ENCODE results near the gene NR2E1. TPM values are rescaled to one million over a fixed set of nuclear protein-coding genes. Genes with fewer than 3 reads are reported as not detected.
A peak's percentile ranks its signal among the peaks of the same experiment; 100 is the strongest.

The NR2E1 gene
- total and polyA plus RNA-seq, 11 donors: not detected

DNA sequence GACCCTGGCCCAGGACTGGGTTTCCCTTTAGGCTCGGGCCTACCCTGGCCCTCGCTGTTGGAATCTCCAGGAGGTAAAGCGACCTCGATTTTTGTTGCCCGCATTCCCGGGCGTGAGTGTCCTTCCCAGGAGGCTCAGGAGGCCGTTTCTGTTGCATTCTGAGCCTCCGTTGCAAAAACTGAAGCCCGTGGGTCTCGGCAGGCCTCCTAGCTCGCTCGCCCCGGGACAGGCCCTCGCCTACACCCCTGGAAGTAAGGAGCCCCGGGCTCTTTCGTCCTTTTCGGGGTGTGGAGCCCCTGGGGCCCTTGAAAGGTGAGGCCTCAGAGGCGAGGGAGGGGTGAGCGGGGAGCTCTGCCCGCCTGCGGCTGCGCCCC, 2.3 kb downstream of the NR2E1 start:
- Histone ChIP-seq H3K4me3 (peak overlapping the region; percentile 4 to 40 (median 27)), H3K27me3 (peaks cover 74 to 100% (median 100%) of the 10 kb centered on the region in 9 donors), H3K27ac (no peak overlapping the region), H3K36me3 (no peaks in the 10 kb centered on the region), H3K9me3 (no peaks in the 10 kb centered on the region), H3K4me1 (peaks cover 2 to 68% (median 47%) of the 10 kb centered on the region in 12 donors)
- DNase-seq (no peak), ATAC-seq (peak in 1 of 4 donors; percentile 23)
- 20 to 29% (median 23%) methylated on average over 11 to 23 of the region's 23 CpGs for WGBS, 4 donors
- intact Hi-C loops (cut with DNase I): no loop called here
- TF ChIP-seq, protein P1, sequence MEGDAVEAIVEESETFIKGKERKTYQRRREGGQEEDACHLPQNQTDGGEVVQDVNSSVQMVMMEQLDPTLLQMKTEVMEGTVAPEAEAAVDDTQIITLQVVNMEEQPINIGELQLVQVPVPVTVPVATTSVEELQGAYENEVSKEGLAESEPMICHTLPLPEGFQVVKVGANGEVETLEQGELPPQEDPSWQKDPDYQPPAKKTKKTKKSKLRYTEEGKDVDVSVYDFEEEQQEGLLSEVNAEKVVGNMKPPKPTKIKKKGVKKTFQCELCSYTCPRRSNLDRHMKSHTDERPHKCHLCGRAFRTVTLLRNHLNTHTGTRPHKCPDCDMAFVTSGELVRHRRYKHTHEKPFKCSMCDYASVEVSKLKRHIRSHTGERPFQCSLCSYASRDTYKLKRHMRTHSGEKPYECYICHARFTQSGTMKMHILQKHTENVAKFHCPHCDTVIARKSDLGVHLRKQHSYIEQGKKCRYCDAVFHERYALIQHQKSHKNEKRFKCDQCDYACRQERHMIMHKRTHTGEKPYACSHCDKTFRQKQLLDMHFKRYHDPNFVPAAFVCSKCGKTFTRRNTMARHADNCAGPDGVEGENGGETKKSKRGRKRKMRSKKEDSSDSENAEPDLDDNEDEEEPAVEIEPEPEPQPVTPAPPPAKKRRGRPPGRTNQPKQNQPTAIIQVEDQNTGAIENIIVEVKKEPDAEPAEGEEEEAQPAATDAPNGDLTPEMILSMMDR (IDR thresholded peaks at IDR 0.05): no peak
- TF ChIP-seq POLR2A (IDR thresholded peaks at IDR 0.05): no peak

DNA sequence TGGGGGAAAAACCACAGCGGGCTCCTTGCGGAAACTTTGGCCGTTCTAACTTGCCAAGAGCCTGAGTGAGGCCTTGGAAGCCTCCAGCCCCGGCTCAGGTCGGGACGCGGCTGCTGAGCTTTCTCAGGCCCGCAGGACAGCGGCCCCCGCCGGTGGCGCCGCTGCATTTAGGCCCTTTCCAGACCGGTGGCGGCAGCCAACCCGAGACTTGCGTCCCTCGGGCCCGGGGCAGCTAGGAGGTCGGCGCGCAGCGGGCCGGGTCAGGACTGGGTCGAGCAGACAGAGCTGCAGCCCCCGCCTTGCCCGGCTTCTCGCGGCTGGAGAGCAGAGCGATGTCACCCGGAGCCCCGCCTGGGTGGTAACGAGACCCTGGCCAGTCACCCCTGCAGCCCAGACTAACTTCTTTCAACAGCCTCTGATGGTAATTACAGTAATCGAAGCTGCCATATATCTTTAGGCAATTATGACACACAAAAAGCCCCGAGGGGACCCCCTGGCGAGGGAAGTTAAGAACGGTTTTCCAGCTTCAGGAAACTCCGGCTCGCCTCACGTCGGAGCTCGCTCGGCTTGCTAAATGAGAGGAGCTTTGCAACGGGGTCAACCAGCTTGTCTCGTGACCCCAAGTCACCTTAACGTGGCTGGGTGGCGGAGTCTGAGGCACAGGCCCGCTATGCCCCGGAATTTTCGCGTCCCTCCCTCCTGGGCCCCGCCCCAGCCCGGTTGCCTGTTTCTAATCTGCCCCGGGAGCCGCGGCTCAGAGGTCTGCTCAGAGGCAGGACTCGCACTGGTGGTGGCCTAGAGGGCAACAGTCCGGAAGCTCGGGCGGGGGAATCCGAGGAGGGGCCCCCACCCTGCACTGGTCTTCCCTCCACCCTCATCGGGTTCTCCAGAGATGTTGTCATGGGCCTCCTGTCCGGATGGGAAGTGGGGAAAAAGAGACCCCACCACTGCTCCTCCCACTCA, 3.0 kb downstream of the NR2E1 start:
- Histone ChIP-seq H3K4me1 (peaks cover 2 to 63% (median 47%) of the 10 kb centered on the region in 12 donors), H3K9me3 (no peaks in the 10 kb centered on the region), H3K4me3 (peak overlapping the region; percentile 4 to 40 (median 27)), H3K27ac (no peak overlapping the region), H3K36me3 (no peaks in the 10 kb centered on the region), H3K27me3 (peaks cover 67 to 100% (median 99%) of the 10 kb centered on the region in 9 donors)
- TF ChIP-seq, protein P1 (IDR thresholded peaks at IDR 0.05): peak in 6 of 12 donors; percentile 11 to 47 (median 34)
- TF ChIP-seq POLR2A (IDR thresholded peaks at IDR 0.05): no peak
- ATAC-seq: peak in 3 of 4 donors; percentile 71 to 81 (median 71)
- peak in 3 of 5 donors; percentile 42 to 64 (median 43) for DNase-seq
- intact Hi-C loops (cut with DNase I): no loop called here
- WGBS, 4 donors: 2 to 7% (median 4%) methylated on average over 37 to 63 of the region's 63 CpGs

DNA sequence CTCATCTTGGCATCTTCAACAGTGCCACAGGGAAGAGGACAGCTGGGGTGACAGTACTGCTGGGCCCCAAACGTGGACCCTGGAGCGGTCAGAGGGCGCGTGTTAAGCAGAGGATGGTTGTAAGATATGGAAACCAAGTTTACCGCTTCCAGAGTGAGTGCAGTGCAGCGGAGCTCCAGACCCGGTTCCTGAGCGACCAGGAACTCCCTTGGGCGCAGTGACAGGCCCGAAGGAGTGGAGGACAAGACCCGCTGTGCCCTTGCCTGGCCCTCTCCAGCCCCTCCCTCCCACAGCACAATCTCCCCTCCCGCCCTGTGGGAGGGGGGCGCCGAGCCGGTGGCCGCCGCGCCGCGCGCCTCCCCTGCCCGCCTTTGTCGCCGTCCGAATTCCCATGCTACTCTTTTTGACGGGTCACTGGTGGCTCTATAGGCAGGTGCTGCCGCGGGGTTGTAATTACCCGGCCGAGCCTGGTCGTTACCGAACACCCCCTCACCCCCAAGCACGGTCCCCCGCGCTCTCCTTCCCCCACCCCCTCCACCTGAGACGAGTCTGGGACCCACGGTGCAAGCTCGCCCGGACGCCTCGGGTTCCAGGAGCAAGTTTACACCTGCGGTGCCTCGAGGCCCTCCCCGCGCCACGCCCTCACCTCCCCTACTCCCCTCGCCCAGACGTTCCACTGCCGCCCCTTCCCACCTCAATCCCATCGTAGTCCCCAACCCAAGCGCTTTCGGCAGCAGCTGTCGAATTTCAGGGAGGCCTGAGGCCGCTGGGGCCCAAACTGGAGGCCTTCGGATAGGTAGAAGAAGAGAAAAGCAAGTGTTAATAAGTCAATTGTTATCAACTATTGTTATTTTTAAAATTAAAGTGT, 3.9 kb downstream of the NR2E1 start:
- Histone ChIP-seq H3K27ac (no peak overlapping the region), H3K4me3 (peak overlapping the region in 7 of 12 donors; percentile 16 to 40 (median 28)), H3K9me3 (no peaks in the 10 kb centered on the region), H3K36me3 (no peaks in the 10 kb centered on the region), H3K4me1 (peaks cover 0 to 60% (median 42%) of the 10 kb centered on the region in 12 donors), H3K27me3 (peaks cover 62 to 100% (median 99%) of the 10 kb centered on the region in 9 donors)
- ATAC-seq (peak in 1 of 4 donors; percentile 17), DNase-seq (no peak)
- no peak for TF ChIP-seq POLR2A (IDR thresholded peaks at IDR 0.05)
- TF ChIP-seq, protein P1 (IDR thresholded peaks at IDR 0.05): no peak
- intact Hi-C loops (cut with DNase I): no loop called here
- 4 to 9% (median 8%) methylated on average over 28 to 55 of the region's 55 CpGs for WGBS, 4 donors

All from heart left ventricle (tissue), 16 donors.